Umbilical cord (tissue), 2 donors: ENCODE data around the gene PGBD1. TPM values are rescaled to one million over a fixed set of nuclear protein-coding genes. Genes with fewer than 3 reads are reported as not detected.

ENCODE experiments used
- DNase-seq: peaks from one replicate; pipeline ENCODE4 v3.0.0-alpha.2; 2015; ENCODE audit warnings: low spot score
- total RNA-seq: library from RNA; depleted of rRNA; stranded (reverse); fragments of >200 nt; gene quantifications from one replicate; pipeline ENCODE4 v1.2.3, GENCODE V29; 2014; ENCODE audit warnings: low replicate concordance; ENCODE audit not compliant: insufficient read depth

The PGBD1 gene
- total RNA-seq = 9.9 TPM

- DNase-seq = peak; percentile 72
Observed at GRCh38 chr6:28281288-28282064, at the start of gene PGBD1. TSS of gene PGBD1 (plus strand) at chr6:28281572. CDS start at chr6:28283814, 2,242 bp downstream.

- no peak for DNase-seq
Observed at GRCh38 chr6:28232785-28233184, 48.6 kb upstream of the PGBD1 start.

- no peak for DNase-seq
Observed at GRCh38 chr6:28235912-28236452, 45.4 kb upstream of the PGBD1 start.

- DNase-seq = no peak
Observed at GRCh38 chr6:28239636-28240035, 41.7 kb upstream of the PGBD1 start.

GRCh38 chr6:28240471-28240870 is 40.9 kb upstream of the PGBD1 start:
- DNase-seq = no peak

GRCh38 chr6:28243946-28244345 is 37.4 kb upstream of the PGBD1 start:
- no peak for DNase-seq

GRCh38 chr6:28245206-28245941 is 36.0 kb upstream of the PGBD1 start:
- no peak for DNase-seq

- no peak for DNase-seq
Observed at GRCh38 chr6:28248916-28249315, 32.5 kb upstream of the PGBD1 start.

- DNase-seq = no peak
Observed at GRCh38 chr6:28250747-28251146, 30.6 kb upstream of the PGBD1 start.

GRCh38 chr6:28251661-28252008 is 29.7 kb upstream of the PGBD1 start:
- no peak for DNase-seq

GRCh38 chr6:28252009-28252975 is 29.1 kb upstream of the PGBD1 start, which contains the start of gene ZKSCAN4:
TSS of gene ZKSCAN4 (minus strand) at chr6:28252269. CDS start at chr6:28251980, 289 bp downstream.
- peak; percentile 92 for DNase-seq

- DNase-seq = no peak
Observed at GRCh38 chr6:28254121-28254519, 27.3 kb upstream of the PGBD1 start.

GRCh38 chr6:28257042-28257441 is 24.3 kb upstream of the PGBD1 start:
- no peak for DNase-seq

- peak; percentile 79 for DNase-seq
Observed at GRCh38 chr6:28258877-28259777, 22.2 kb upstream of the PGBD1 start, which contains the start of gene NKAPL. TSS of gene NKAPL (plus strand) at chr6:28259297. CDS start at chr6:28259372, 75 bp downstream.

- DNase-seq = peak; percentile 47
Observed at GRCh38 chr6:28263922-28264321, 17.4 kb upstream of the PGBD1 start.

- no peak for DNase-seq
Observed at GRCh38 chr6:28264834-28265401, 16.5 kb upstream of the PGBD1 start.

GRCh38 chr6:28266563-28266961 is 14.8 kb upstream of the PGBD1 start:
- no peak for DNase-seq

- DNase-seq = peak; percentile 95
Observed at GRCh38 chr6:28266962-28267694, 14.2 kb upstream of the PGBD1 start, which contains the start of gene ZSCAN26. TSS of gene ZSCAN26 (plus strand) at chr6:28267143. CDS start at chr6:28271920, 4,777 bp downstream.

- no peak for DNase-seq
Observed at GRCh38 chr6:28267695-28268059, 13.7 kb upstream of the PGBD1 start.
